HepG2 (cell line): ENCODE measurements around the gene SFRP4. TPM values are rescaled to one million over a fixed set of nuclear protein-coding genes. Genes with fewer than 3 reads are reported as not detected.

Experiments
- BHLHE40 ChIP-seq: IDR thresholded peaks from 2 replicates; pipeline ENCODE4 v1.6.1; 2011; ENCODE audit warnings: low read length, improper control_type of control experiment
- CBFB ChIP-seq: sonication (generic); formaldehyde crosslinking; IDR thresholded peaks from 2 replicates; pipeline ENCODE4 v1.4.0; 2020; ENCODE audit warnings: missing genetic modification reagents
- DPF2 ChIP-seq: sonication (generic); formaldehyde crosslinking; IDR thresholded peaks from 2 replicates; pipeline ENCODE4 v1.4.0; 2020; ENCODE audit warnings: mild to moderate bottlenecking, low read depth, missing genetic modification reagents, borderline replicate concordance
- JDP2 ChIP-seq: sonication (generic); formaldehyde crosslinking; IDR thresholded peaks from 2 replicates; pipeline ENCODE4 v1.8.1; 2022; ENCODE audit warnings: missing genetic modification reagents, borderline replicate concordance
- KAT2B ChIP-seq: fragments of 150-350 bp; IDR thresholded peaks from 2 replicates; pipeline ENCODE4 v1.6.1; 2014; ENCODE audit warnings: low read depth, low read length, borderline replicate concordance
- KLF13 ChIP-seq: sonication (generic); formaldehyde crosslinking; IDR thresholded peaks from 2 replicates; pipeline ENCODE4 v1.4.0; 2020; ENCODE audit warnings: mild to moderate bottlenecking, missing genetic modification reagents
- KLF9 ChIP-seq: IDR thresholded peaks from 2 replicates; pipeline ENCODE4 v1.6.1; 2016; ENCODE audit warnings: low read depth
- MAF1 ChIP-seq: sonication (generic); formaldehyde crosslinking; IDR thresholded peaks from 2 replicates; pipeline ENCODE4 v1.5.0; 2020; ENCODE audit warnings: missing genetic modification reagents, borderline replicate concordance
- MIER3 ChIP-seq: IDR thresholded peaks from 2 replicates; pipeline ENCODE4 v1.6.1; 2016; ENCODE audit warnings: missing compliant biosample characterization, borderline replicate concordance
- PAF1 ChIP-seq: IDR thresholded peaks from 2 replicates; pipeline ENCODE4 v1.6.1; 2016; ENCODE audit warnings: missing genetic modification reagents, missing compliant biosample characterization
- TOPORS ChIP-seq: sonication (generic); formaldehyde crosslinking; IDR thresholded peaks from 2 replicates; pipeline ENCODE4 v1.8.0; 2023; ENCODE audit warnings: mild to moderate bottlenecking, missing genetic modification reagents
- U2AF2 ChIP-seq: fragments of 200-400 bp; formaldehyde crosslinking; IDR thresholded peaks from 2 replicates; pipeline ENCODE4 v1.6.1; 2017; ENCODE audit warnings: low read depth, mild to moderate bottlenecking, low read length
- YEATS4 ChIP-seq: sonication (generic); formaldehyde crosslinking; IDR thresholded peaks from 2 replicates; pipeline ENCODE4 v1.4.0; 2020; ENCODE audit warnings: missing genetic modification reagents, borderline replicate concordance
- ZNF225 ChIP-seq: sonication (generic); formaldehyde crosslinking; IDR thresholded peaks from 2 replicates; pipeline ENCODE4 v1.4.0; 2020; ENCODE audit warnings: mild to moderate bottlenecking, missing genetic modification reagents
- ZNF282 ChIP-seq: fragments of 450-650 bp; IDR thresholded peaks from 2 replicates; pipeline ENCODE4 v1.6.1; 2018; ENCODE audit not compliant: partially characterized antibody
- ZNF34 ChIP-seq: sonication (generic); formaldehyde crosslinking; IDR thresholded peaks from 2 replicates; pipeline ENCODE4 v1.4.0; 2020; ENCODE audit warnings: mild to moderate bottlenecking, missing genetic modification reagents, borderline replicate concordance
- ZNF441 ChIP-seq: sonication (generic); formaldehyde crosslinking; IDR thresholded peaks from 2 replicates; pipeline ENCODE4 v1.7.0; 2021; ENCODE audit warnings: missing genetic modification reagents, borderline replicate concordance
- ZNF543 ChIP-seq: sonication (generic); formaldehyde crosslinking; IDR thresholded peaks from 2 replicates; pipeline ENCODE4 v1.4.0; 2020; ENCODE audit warnings: mild to moderate bottlenecking, missing genetic modification reagents
- ZNF709 ChIP-seq: sonication (generic); formaldehyde crosslinking; IDR thresholded peaks from 2 replicates; pipeline ENCODE4 v1.5.0; 2020; ENCODE audit warnings: mild to moderate bottlenecking, missing genetic modification reagents
- ZNF75D ChIP-seq: sonication (generic); formaldehyde crosslinking; IDR thresholded peaks from 2 replicates; pipeline ENCODE4 v1.8.1; 2023; ENCODE audit warnings: missing genetic modification reagents, mild to moderate bottlenecking, borderline replicate concordance
- ZNF792 ChIP-seq: IDR thresholded peaks from 2 replicates; pipeline ENCODE4 v1.6.1; 2016
- polyA plus RNA-seq, 8 experiments: library from polyadenylated mRNA; depleted of rRNA in 3 of 8; stranded (reverse) in 7 of 8; unstranded in 1 of 8; fragments of >200 nt; fragmentation: Illumina TruSeq in 4 of 8; extraction: Trizol in 4 of 8; gene quantifications; 2 replicates each; pipeline versions ENCODE4 v1.2.1 to v1.2.3, GENCODE V29; 2011 to 2016; ENCODE audit warnings: low read depth in 4 of 8, missing spikeins in 1 of 8, mixed read lengths in 1 of 8; ENCODE audit not compliant: insufficient read depth in 1 of 8
- total RNA-seq, 5 experiments: library from RNA; depleted of rRNA; stranded (reverse); fragments of >200 nt; fragmentation: Illumina TruSeq; extraction: Trizol; gene quantifications; 2 replicates each; pipeline ENCODE4 v1.2.3, GENCODE V29; 2016; ENCODE audit warnings: low read depth in 1 of 5
- TF ChIP-seq, protein P1 (sequence below): sonication (generic); formaldehyde crosslinking; IDR thresholded peaks from 2 replicates; pipeline ENCODE4 v1.5.0; 2020; ENCODE audit warnings: missing genetic modification reagents
- TF ChIP-seq, protein P2 (sequence below): sonication (generic); formaldehyde crosslinking; IDR thresholded peaks from 2 replicates; pipeline ENCODE4 v1.4.0; 2020; ENCODE audit warnings: missing genetic modification reagents
- TF ChIP-seq, protein P3 (sequence below): sonication (generic); formaldehyde crosslinking; IDR thresholded peaks from 2 replicates; pipeline ENCODE4 v1.5.0; 2020; ENCODE audit warnings: missing genetic modification reagents

SFRP4 gene
- total and polyA plus RNA-seq, 2 of the 13 experiments (the other 11 are each of a cell fraction or from before 2014, with no cell fraction given), result 0.96 to 1.8 TPM

GRCh38 chr7:37920849-37921805 is 4.5 kb upstream of the SFRP4 start (continued):
- TF ChIP-seq MAF1 (CRISPR knock-in tag), result 0 out of 2 replicates have a peak, but pooled peaks have one; percentile 38
- no peak for TF ChIP-seq PAF1 (CRISPR knock-in tag)
- peak; percentile 46; the same call in 1 of the 2 replicates for TF ChIP-seq ZNF709 (CRISPR knock-in tag)
- no peak for TF ChIP-seq CBFB
- peak; percentile 55; the same call in 1 of the 2 replicates for TF ChIP-seq TOPORS (CRISPR knock-in tag)
- TF ChIP-seq, protein P1, sequence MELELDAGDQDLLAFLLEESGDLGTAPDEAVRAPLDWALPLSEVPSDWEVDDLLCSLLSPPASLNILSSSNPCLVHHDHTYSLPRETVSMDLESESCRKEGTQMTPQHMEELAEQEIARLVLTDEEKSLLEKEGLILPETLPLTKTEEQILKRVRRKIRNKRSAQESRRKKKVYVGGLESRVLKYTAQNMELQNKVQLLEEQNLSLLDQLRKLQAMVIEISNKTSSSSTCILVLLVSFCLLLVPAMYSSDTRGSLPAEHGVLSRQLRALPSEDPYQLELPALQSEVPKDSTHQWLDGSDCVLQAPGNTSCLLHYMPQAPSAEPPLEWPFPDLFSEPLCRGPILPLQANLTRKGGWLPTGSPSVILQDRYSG (CRISPR knock-in tag), result peak; percentile 43
- no peak for TF ChIP-seq KAT2B
- TF ChIP-seq ZNF75D (CRISPR knock-in tag), result no peak
- TF ChIP-seq ZNF34 (CRISPR knock-in tag), result 0 out of 2 replicates have a peak, but pooled peaks have one; percentile 54
- TF ChIP-seq ZNF225 (CRISPR knock-in tag), result peak; percentile 64; the same call in 1 of the 2 replicates
- no peak; the same call in 1 of the 2 replicates for TF ChIP-seq ZNF441 (CRISPR knock-in tag)
- TF ChIP-seq ZNF792 (CRISPR knock-in tag), result peak; percentile 54; the same call in 1 of the 2 replicates
- TF ChIP-seq YEATS4 (CRISPR knock-in tag), result peak; percentile 71
- no peak for TF ChIP-seq ZNF282
- no peak for TF ChIP-seq BHLHE40
- TF ChIP-seq, protein P2, sequence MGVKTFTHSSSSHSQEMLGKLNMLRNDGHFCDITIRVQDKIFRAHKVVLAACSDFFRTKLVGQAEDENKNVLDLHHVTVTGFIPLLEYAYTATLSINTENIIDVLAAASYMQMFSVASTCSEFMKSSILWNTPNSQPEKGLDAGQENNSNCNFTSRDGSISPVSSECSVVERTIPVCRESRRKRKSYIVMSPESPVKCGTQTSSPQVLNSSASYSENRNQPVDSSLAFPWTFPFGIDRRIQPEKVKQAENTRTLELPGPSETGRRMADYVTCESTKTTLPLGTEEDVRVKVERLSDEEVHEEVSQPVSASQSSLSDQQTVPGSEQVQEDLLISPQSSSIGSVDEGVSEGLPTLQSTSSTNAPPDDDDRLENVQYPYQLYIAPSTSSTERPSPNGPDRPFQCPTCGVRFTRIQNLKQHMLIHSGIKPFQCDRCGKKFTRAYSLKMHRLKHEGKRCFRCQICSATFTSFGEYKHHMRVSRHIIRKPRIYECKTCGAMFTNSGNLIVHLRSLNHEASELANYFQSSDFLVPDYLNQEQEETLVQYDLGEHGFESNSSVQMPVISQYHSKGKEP (CRISPR knock-in tag), result no peak
- 0 out of 2 replicates have a peak, but pooled peaks have one; percentile 16 for TF ChIP-seq KLF13 (CRISPR knock-in tag)
- peak; percentile 33; the same call in 1 of the 2 replicates for TF ChIP-seq ZNF543 (CRISPR knock-in tag)
- no peak for TF ChIP-seq KLF9
- TF ChIP-seq U2AF2, result no peak
- TF ChIP-seq, protein P3, sequence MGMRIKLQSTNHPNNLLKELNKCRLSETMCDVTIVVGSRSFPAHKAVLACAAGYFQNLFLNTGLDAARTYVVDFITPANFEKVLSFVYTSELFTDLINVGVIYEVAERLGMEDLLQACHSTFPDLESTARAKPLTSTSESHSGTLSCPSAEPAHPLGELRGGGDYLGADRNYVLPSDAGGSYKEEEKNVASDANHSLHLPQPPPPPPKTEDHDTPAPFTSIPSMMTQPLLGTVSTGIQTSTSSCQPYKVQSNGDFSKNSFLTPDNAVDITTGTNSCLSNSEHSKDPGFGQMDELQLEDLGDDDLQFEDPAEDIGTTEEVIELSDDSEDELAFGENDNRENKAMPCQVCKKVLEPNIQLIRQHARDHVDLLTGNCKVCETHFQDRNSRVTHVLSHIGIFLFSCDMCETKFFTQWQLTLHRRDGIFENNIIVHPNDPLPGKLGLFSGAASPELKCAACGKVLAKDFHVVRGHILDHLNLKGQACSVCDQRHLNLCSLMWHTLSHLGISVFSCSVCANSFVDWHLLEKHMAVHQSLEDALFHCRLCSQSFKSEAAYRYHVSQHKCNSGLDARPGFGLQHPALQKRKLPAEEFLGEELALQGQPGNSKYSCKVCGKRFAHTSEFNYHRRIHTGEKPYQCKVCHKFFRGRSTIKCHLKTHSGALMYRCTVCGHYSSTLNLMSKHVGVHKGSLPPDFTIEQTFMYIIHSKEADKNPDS (CRISPR knock-in tag), result no peak
- TF ChIP-seq JDP2, result no peak
- TF ChIP-seq MIER3, result no peak
- no peak for TF ChIP-seq DPF2 (CRISPR knock-in tag)
